Mucosa of descending colon (tissue), 3 donors: ENCODE data around the gene F12. TPM values are rescaled to one million over a fixed set of nuclear protein-coding genes. Genes with fewer than 3 reads are reported as not detected.

Experiments
- ATAC-seq: fragments of 200-7000 bp; cut with Tn5 transposase; one replicate; pipeline ENCODE4 v1.9.1; 2020; ENCODE audit warnings: mild to moderate bottlenecking, moderate library complexity
- DNase-seq, 3 donors: peaks; one replicate each; pipeline ENCODE4 v3.0.0-alpha.2; 2020
- H3K36me3 ChIP-seq: fragments of 200-600 bp; one replicate; pipeline ENCODE4 v1.8.0; 2021; ENCODE audit warnings: low read depth, mild to moderate bottlenecking
- H3K4me1 ChIP-seq: fragments of 200-600 bp; one replicate; pipeline ENCODE4 v1.8.0; 2021; ENCODE audit warnings: low read depth, mild to moderate bottlenecking
- H3K4me3 ChIP-seq: fragments of 200-600 bp; one replicate; pipeline ENCODE4 v1.8.0; 2021; ENCODE audit warnings: mild to moderate bottlenecking
- H3K9me3 ChIP-seq: fragments of 200-600 bp; one replicate; pipeline ENCODE4 v1.8.0; 2021; ENCODE audit warnings: mild to moderate bottlenecking
- CTCF ChIP-seq: fragments of 200-600 bp; IDR thresholded peaks from one replicate; pipeline ENCODE4 v1.8.0; 2022; ENCODE audit warnings: antibody characterized with exemption, mild to moderate bottlenecking
- intact Hi-C, 2 donors: fragments of 100-400 bp; cut with DNase I in 1 of 2; cut with micrococcal nuclease in 1 of 2; formaldehyde crosslinking; loops; one replicate each; pipeline versions ENCODE4 v1.11.0 to v1.11.1; 2022; cut with DNase I, micrococcal nuclease
- total RNA-seq, 3 donors: library from RNA; stranded (reverse); fragmentation: NEBNext Ultra II Directional in 2 of 3; extraction: Animal tissue kit (Norgen Biotek cat#: 25700) in 2 of 3; gene quantifications; one replicate each; pipeline versions ENCODE4 v1.2.1 to v1.2.4, GENCODE V29; 2021 to 2023
- donor health status: DM: no; HTN: no; CAD: no; lungs with moderate emphysema.
- donor health status: DM: no; HTN: no; CAD: no.
- donor health status: DM: no; HTN: yes; CAD: no.

Gene F12
- total RNA-seq, 3 donors from 2014 or later, result 3.0 to 9.2 (median 7.0) TPM

GRCh38 chr5:177403792-177404640 is 5.3 kb downstream of the F12 start:
- intact Hi-C loops, result no loop called here
- Histone ChIP-seq H3K9me3 (no peaks in the 10 kb centered on the region), H3K4me1 (peaks cover 35% of the 10 kb centered on the region), H3K36me3 (no peaks in the 10 kb centered on the region), H3K4me3 (peak overlapping the region; percentile 16)
- peak; percentile 82 for ATAC-seq
- TF ChIP-seq CTCF, result peak; percentile 65
- DNase-seq, result peak; percentile 88 to 94 (median 93)

GRCh38 chr5:177403102-177403791 is 6.1 kb downstream of the F12 start:
- DNase-seq (peak; percentile 53 to 82 (median 74)), ATAC-seq (peak; percentile 41)
- intact Hi-C loops, result no loop called here
- no peaks in the 10 kb centered on the region for H3K9me3 ChIP-seq
- peak overlapping the region; percentile 3 for H3K4me3 ChIP-seq
- H3K36me3 ChIP-seq, result no peaks in the 10 kb centered on the region
- H3K4me1 ChIP-seq, result peaks cover 35% of the 10 kb centered on the region
- TF ChIP-seq CTCF, result no peak

GRCh38 chr5:177402271-177403043 is 6.9 kb downstream of the F12 start:
- no peak overlapping the region for H3K4me3 ChIP-seq
- DNase-seq (peak; percentile 87 to 90 (median 90)), ATAC-seq (peak; percentile 72)
- peaks cover 35% of the 10 kb centered on the region for H3K4me1 ChIP-seq
- peak; percentile 50 for TF ChIP-seq CTCF
- intact Hi-C loops, result no loop called here
- H3K9me3 ChIP-seq, result no peaks in the 10 kb centered on the region
- H3K36me3 ChIP-seq, result no peaks in the 10 kb centered on the region

- no peak within 1 kb of the TSS for H3K4me3 ChIP-seq
- intact Hi-C loops, result no loop called here
- ATAC-seq, result peak; percentile 28
Observed at GRCh38 chr5:177399997-177400868, 9.1 kb downstream of the F12 start, which contains the start of gene PFN3. PFN3 (minus strand) TSS chr5:177400661; CDS start chr5:177400576, 85 bp downstream.

More at GRCh38 chr5:177399997-177400868, 9.1 kb downstream of the F12 start, which contains the start of gene PFN3:
- peak; percentile 78 to 87 (median 86) for DNase-seq
- Histone ChIP-seq H3K36me3 (no peaks in the 10 kb centered on the region), H3K9me3 (no peaks in the 10 kb centered on the region), H3K4me1 (peaks cover 35% of the 10 kb centered on the region)
- TF ChIP-seq CTCF, result no peak
